HG02678 (cell line): ENCODE measurements around the gene CLTB.

Experiments
- ATAC-seq: cut with Tn5 transposase; IDR thresholded peaks from one replicate; pipeline ENCODE4 v1.9.1; 2021; ENCODE audit warnings: mild to moderate bottlenecking, moderate library complexity; ENCODE audit not compliant: unreplicated experiment

The CLTB gene

DNA sequence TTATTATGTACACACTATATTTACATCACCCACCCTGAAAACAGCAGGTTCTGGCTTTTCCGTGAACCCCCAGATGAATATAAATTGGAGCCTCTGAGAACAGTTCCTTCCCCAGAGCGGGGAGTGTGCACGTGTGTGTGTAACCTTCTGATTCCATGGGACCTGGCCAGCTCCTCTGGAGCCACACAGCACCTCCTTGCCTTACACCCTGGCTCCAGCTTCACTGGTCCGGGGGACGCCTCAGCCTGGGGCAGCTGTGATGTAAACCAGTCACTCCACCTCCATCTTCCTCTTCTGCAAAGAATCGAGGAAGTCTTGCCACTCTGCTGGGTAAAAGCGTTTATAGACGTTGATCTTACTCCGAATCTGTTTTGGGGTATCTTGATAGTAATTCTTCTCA, 32.4 kb downstream of the CLTB start:
- no peak for ATAC-seq

- no peak for ATAC-seq
These were observed 33.0 kb downstream of the CLTB start for GRCh38 chr5:176383248-176383905.

DNA sequence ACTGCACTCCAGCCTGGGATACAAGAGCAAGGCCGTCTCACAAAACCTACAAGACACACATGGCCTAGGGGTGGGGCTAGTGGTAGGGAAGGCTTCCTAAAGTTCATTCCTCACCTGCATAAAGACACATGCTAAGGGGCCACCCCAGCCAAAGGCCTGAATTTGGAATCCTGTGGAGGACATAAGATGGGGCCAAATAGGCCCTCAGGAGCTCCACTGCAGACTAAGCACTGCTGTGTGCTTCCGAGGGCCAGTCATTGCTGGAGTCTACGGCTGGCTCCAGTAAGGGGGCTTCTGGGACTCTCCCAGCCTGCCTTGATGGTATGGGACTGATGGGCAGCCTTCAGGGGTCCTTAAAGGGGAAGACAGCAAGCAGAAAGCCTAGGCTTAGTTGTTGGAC, 33.6 kb downstream of the CLTB start:
- no peak for ATAC-seq

DNA sequence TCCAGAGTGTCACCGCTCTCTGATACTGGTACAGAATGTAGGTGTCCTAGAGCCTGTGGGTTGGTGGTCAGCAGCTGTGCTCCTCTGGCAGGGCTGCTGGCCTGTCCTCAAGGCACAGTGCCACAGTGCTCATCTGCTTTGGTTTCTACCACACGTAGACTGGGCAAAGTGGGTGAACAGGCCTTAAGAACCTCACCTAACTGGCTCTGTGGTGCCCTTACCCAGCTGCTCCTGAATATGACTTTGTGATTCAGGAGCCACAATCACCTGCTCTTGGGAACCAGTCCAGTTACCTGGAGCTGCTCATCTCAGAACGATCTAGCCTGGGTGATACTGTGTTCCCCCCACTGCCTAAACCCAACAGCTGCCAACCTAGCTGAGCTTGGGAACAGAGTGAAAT, 34.4 kb downstream of the CLTB start:
- ATAC-seq, result no peak

DNA sequence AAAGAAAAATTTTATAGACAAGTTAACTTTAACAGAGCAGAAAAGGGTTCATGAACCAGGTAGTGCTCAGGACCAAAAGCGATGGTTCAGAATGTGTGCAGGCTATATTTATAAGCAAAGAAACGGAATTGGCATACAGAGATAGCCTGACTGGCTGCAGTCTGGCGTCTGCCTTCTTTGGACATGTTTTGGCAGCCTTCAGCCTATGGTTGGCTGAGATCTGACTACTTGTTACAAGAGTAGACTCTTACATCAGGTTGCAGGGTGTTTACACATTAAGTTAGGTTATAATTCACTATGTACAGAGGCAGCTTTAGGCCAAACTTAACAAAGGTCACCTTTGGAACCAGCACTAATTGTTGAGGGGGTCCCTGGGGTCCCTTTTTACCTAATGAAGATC, 34.9 kb downstream of the CLTB start:
- ATAC-seq, result no peak

DNA sequence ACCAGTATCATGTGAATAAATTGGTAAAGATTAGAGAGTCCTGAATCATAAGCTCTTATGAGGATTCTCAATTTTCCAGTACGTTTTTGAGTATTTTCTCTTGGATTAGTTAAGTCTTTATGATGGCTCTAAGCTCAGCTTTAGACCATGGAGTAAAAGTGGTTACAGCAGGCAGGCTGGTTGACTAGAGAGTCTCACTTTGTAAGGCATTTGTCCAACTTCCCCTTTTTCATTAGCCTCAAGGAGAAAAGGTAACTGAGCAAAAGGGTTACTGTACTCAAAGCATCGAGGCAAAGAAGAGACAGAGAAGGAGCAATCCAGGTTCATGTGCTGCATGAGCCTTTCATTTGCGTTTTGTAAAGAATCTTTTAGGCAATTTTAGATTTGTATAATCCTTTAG, 36.5 kb downstream of the CLTB start:
- ATAC-seq, result peak; percentile 47

DNA sequence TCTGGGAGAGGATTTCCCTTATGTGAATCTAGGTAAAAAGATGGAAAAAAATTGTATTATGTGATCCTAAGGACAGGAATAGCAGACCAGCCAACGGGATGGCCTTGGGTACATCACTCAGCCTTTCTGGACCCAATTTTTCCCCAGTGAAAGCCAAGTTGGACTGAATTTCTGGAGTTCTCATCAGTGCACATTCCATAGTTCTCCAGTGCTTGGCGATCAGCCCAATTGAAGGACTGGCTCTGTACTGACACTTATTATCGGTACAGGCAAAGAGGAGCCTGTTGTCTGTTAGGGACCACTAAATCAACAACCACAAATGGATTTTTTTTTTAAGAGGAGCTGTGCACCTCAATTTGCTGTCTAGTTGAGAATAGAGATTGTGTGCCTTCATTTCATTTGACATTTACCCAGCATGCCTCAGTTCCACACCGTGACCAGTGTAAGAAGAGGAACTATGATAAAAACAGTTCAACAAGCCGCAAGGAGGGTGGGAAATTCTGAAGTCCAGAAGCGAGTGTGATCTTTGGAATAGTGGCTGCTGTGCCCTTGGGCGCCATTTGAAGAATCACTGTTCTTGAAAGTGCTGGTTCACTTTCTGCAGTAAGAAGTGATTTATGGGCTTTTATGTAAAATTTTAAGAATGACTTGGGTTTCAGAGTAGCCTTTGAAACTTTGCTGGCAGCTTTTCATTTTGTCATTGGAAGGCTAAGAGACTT, 43.1 kb downstream of the CLTB start:
- ATAC-seq, result no peak

DNA sequence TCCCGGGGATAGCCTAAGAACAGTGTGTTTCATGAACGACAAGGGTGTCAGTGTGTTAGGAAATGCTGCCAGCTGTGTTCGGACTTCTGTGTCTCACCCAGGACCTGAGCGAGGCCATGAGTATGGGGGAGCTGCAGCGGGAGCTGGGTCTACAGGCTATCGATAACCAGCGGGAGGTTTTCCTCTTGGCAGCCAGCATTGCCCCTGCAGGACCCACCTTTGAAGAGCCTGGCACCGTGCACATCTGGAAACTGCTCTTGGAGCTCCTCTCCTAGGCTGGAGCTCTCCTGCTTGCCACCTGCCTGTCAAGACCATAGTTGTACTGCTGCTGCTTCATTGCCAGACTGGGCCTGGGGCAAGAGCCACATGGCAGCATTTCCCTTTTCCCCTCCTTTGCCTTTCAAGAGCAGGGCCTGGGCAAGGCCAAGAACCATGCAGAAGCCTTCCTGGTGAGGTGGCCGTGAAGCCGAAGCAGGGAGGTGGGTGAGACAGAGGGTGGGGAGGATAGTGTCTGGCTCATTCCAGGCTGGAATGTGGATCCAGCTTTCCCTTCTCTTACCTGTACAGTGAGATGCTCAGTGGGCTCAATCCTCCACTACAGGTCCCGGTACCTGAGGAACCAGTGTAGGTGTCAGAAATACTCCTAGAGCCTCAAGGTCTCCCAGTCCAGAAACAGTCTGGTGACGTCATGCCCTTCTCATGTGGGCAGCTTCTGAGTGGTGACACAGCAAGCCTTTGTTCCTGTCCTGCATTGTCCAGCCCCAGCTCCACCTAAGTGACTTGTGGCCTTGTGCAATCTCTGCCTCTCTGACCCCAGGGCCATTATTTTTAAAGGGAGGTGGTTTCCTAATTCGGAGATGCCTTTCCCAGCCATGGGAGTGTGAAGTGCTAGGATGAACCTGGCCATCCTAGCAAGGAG, 44.5 kb downstream of the CLTB start:
- ATAC-seq, result no peak

GRCh38 chr5:176369934-176370711, 46.2 kb downstream of the CLTB start:
- no peak for ATAC-seq

- no peak for ATAC-seq
These were observed 47.6 kb downstream of the CLTB start for GRCh38 chr5:176368726-176369125.

DNA sequence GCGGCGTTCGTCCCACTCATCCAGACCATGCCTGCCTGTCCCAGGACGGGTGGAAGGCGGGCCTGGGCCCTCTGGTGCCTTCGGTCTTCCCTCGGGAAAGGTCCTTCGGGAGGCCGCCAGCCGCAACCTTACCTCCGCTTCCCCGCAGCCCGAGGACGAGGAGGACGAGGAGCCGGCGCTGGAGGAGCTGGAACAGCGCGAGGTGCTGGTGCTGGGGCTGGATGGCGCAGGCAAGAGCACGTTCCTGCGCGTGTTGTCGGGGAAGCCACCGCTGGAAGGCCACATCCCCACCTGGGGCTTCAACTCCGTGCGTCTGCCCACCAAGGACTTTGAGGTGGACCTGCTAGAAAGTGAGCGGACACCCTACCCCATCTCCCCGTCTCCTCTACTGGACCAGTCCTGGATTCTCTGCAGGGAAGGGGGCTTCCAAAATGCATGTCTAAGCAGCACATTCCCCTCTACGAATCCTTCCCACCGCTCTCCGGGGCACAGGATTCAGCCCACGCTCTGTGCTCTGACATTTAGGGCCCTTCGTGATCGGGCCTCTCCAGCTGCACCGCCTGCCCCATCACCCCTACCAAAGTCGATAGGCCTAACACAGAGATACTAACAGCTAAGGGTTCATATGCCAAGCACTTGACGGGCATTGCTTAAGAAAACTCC, 50.0 kb downstream of the CLTB start:
- no peak for ATAC-seq

- peak; percentile 37 for ATAC-seq
These were observed 50.7 kb downstream of the CLTB start, which contains the start of gene ARL10 for GRCh38 chr5:176365351-176366231. Gene ARL10, plus strand, starts transcription at chr5:176365487. Its CDS starts 77 bp downstream, at chr5:176365564.

GRCh38 chr5:176364765-176365350, 51.5 kb downstream of the CLTB start:
- ATAC-seq, result no peak

DNA sequence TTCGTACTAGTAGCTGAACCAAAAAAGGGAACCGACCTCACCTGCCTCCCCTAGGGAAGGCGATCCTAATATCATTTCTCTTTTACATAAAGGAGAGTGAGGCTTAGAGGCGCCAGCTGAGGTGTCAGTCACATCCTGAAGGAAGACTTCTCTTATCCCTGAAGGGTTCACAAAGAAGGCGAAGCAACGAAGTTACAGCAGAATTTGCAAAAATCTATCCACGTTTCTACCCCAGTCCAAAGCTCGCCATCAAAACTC, 54.2 kb downstream of the CLTB start:
- peak; percentile 4 for ATAC-seq

DNA sequence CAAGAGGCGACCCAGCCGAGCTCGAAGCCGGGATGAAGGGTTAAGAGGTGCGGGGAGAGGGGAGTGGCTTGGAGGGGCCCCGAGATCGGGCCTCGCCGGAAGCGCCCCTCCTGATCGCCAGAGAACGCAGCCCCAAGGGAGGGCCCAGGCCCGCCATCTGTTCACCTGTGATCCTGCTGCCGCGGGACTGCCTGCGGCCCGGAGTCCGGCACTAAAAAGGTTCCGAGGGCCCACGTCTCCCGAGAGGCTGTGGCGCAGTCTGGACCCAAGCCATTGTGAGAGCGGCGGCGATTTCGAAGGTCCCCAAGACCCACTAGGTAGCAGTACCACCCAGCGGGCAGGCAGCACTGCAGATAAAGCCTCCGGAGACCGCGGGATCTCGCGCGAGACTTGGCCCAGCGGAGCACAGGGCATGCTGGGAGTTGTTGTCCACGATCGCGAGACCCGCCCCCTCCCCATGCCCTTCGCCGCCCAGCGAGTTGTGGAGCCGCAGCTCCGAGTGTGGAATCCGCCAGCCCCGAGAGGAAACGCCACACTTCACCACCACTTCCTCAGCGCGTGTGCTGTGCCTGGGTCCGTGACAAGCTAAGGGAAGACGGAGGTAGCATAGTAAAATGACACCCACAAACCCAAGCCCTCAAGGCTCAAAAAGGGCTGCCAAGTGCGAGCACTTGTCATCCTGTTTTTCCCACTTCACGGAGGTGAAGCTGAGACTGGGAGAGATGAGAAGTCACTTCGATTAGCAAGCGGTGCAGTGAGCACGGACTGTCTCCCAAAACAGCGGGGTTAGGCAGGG, 54.7 kb downstream of the CLTB start, which contains the start of gene KIAA1191:
Gene KIAA1191 (minus strand): TSS at position 328 of the 796 bp plus-strand sequence. CDS start 2,256 bp downstream, outside the sequence.
- peak; percentile 84 for ATAC-seq

- ATAC-seq, result peak; percentile 4
These were observed 55.4 kb downstream of the CLTB start for GRCh38 chr5:176360894-176361436.

DNA sequence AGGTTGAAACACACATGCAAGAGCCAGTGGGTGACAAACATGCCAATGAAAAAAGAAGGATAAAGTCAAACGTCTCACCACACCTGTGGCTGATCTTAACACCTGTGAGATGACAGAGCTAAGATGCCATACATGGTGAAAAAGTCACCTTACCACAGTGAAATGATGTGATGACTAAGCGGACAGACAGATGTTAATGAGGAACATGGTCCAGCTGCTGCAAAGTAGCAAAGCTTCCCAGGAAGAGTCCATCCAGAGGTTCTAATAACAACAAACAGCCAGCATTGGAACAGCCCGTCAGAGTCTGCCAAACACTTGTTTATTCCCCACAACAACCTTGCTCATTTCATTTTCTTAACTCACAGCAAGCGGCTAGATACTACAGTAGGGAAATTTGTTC, 56.7 kb downstream of the CLTB start:
- ATAC-seq, result no peak

DNA sequence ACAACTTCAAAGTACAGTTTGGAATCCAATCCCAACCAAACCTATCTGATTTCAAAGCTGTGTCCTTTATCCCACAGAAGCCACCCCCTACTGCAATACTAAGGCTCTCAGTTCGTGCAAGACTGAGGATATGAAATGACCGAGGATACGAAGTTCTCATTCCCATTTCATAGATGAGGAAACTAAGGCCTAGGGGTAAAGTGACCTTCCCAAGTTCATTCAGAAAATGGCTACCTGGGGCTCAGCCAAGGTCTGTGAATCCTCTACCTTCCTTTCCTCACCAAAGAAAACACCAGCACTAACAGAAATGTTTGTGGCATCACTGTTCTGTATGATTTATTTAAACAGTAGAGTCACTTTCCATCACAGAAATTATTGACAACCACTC, 60.2 kb downstream of the CLTB start:
- ATAC-seq, result no peak
